ENCODE measurements around the gene CCDC196.

Gene CCDC196

DNA sequence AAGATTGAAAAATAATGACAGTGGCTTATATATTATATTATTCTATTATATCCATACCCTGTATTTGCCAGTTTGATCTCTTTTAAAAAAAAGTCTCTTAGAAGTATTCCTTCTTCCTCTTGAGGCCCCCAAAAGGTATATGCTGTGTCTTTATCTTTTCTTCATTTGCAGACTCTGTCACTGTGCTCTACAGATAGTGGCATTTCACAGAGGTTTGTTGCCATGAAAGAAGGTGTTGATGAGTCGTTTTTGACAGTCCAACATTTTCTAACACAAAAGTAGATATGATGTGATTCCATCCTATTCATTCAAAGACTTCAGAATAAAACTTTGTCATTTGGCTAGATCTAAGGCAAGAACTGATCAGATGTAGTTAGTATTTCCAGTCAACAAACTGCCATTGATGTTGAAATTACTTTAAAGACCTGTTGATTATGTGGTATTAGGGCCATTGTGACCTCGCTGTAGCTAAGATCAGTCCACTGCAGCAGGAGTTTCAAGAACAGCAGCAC is at the start of gene CCDC196:
Gene CCDC196 (plus strand): TSS at position 462 of the 512 bp plus-strand sequence. CDS start 132 bp downstream, outside the sequence.
- no peak for DNase-seq (ENCODE audit: low read depth in 1 of 2, low spot score in 1 of 2)

DNA sequence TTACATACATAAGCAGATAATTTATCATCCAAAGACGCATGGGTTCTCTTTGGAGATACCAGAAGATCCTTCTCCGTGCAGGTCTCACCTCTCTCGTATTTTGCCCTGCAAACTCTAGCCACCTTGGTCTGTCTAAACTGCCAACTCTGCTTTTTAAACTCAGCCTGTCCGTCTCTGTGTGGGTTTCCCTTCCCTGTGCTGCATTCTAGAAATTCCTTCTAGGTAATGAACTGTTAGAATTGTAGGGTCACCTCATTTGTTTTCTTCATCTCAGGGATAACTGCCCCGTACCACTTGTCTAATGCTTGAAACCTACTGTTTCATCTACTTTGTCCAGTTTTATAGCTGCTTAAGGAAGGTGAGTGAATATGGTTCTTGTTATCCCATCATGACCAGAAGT is 45.4 kb upstream of the CCDC196 start:
- no peak for DNase-seq (ENCODE audit: low read depth in 1 of 2, low spot score in 1 of 2)

DNA sequence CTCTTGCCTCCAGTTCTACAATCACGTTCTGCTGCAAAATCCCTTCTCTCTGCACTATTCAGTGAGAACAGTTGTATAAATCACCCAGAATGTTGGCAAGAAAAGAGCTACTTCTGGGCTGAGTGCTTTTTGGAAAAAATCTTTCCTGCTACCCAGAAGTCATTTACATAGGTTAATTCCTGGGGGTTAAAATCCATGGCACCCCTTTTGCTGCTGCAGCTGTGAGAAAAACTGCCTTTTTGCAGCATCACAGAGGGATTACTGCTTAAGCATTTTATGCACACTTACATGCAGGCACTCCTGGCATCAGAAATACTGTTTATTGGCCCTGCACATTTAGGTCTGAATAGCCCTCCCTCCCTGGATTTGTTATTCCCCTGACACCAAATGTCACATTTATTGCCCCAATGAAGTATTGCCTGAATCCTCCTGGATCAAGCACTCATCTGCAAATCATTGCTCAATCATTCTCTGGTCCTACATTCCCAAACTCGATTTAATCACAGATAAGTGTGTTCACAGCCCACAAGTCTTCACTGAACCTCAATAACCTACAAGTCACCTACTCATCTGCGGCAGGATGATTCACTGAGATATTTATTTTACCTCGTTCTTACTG is 43.1 kb upstream of the CCDC196 start:
- DNase-seq (ENCODE audit: low read depth in 1 of 2, low spot score in 1 of 2) = no peak

GRCh38 chr14:66443785-66444184 is 42.4 kb upstream of the CCDC196 start:
- DNase-seq (ENCODE audit: low read depth in 1 of 2, low spot score in 1 of 2) = no peak

- no peak for DNase-seq (ENCODE audit: low read depth in 1 of 2, low spot score in 1 of 2)
Observed at GRCh38 chr14:66444271-66444927, 41.8 kb upstream of the CCDC196 start.

DNA sequence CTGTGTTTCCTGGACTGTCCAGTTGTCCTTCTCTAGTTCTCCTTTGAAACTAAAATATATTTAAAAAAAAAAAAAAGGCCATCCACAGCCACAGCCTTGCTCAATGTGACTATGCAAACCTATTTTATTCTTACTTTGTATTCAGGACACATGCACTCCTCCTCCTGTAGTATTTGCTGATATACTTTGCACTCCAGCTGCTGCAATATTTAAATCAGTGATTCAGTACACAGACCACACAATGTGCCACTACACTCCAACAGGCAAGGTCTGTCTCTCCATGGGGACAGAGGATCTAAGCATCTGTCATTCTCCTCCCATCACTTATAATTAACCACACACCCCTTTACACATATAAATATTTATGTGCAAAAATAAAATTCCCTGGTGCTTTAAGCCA is 40.2 kb upstream of the CCDC196 start:
- no peak for DNase-seq (ENCODE audit: low read depth in 1 of 2, low spot score in 1 of 2)

- DNase-seq (ENCODE audit: low read depth in 1 of 2, low spot score in 1 of 2) = no peak
Observed at GRCh38 chr14:66453469-66453868, 32.7 kb upstream of the CCDC196 start.

DNA sequence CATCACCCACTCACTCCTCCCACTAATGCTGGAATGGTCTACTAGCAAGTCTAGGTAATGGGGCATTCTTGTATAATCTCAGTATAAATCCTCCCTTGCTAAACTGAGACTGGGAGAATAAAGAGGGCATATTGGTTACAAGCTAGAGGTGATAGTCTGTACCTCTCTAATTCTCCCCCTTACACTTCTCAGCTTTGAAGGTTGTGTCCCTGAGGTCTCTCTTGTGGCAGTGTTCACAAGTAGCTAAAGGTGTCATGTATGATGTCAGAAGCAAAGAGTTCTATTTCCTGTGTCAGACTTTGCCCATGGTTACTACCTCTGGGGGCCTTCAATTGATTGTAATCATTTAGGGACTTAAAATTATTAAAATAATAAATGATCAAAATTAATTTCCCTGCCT is 26.6 kb upstream of the CCDC196 start:
- DNase-seq (ENCODE audit: low read depth in 1 of 2, low spot score in 1 of 2) = no peak

DNA sequence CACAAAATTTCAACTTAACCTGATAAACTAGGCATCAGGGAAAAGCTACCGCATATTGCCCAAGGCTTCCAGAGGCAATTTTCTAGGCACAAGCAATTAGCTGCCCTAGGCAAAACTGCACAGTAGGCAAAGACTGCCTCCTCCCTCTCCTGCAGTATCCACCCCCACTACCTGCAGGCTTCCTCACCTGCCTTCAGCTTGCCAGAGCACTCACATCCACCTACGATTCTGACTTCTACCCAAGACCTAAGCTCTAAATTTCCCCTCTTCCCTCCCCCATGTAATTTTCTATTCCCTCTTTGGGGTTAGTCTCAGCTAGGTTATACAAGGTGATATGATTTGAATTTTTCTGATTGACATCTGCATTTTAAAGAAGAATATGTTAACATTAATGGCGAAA is 21.9 kb upstream of the CCDC196 start:
- no peak for DNase-seq (ENCODE audit: low read depth in 1 of 2, low spot score in 1 of 2)

- DNase-seq (ENCODE audit: low read depth in 1 of 2, low spot score in 1 of 2) = no peak
Observed at GRCh38 chr14:66468778-66469367, 17.3 kb upstream of the CCDC196 start.

DNA sequence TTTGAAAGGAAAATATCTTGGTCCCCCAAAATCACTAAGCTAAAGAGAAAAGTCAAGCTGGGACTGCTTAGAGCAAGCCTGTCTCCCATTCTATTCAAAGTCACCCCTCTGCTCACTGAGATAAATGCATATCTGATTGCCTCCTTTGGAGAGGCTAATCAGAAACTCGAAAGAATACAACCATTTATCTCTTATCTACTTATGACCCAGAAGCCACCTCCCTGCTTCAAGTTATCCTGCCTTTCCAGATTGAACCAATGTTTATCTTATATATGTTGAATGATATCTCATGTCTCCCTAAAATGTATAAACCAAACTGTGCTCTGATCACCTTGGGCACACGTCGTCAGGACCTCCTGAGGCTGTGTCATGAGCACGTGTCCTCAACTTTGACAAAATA is 14.6 kb upstream of the CCDC196 start:
- DNase-seq (ENCODE audit: low read depth in 1 of 2, low spot score in 1 of 2) = no peak

GRCh38 chr14:66472251-66472650 is 13.9 kb upstream of the CCDC196 start:
- no peak for DNase-seq (ENCODE audit: low read depth in 1 of 2, low spot score in 1 of 2)

DNA sequence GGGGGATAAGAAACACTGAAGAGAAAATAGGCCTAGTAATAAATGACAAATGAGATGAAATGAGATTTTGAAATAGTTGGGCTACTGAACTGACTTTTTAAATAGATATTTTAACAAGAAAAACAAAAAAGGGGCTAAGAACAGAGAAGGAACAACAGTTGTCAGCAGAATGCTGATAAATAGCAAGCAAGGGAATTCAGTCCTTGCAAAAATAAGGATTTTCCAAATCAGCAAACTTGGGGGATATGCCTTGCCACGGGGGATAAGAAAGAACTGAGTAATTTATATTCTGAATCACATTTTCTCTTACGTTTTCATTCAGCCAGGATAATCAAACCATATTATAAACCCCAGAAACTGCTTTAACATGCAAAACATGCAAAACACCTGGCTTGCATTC is 12.9 kb upstream of the CCDC196 start:
- DNase-seq (ENCODE audit: low read depth in 1 of 2, low spot score in 1 of 2) = no peak

DNA sequence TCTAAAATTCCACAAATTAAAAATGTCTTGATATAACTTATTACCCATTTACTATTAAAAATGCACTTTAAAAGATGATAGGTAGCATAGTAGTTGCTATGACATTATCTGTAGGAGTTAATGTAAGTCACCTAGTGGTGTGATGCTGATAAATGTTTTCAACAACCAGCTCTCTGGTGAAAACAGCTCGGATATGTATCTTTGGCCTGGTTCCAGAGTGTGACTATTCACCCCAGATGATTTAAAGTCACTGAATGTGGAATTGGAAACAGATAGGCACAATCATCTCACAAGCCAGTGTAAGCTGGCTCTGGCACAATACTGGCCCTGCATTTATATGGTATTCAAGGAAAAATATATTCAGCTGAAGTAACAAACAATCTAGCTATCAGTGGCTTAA is 9.2 kb upstream of the CCDC196 start:
- DNase-seq (ENCODE audit: low read depth in 1 of 2, low spot score in 1 of 2) = no peak

DNA sequence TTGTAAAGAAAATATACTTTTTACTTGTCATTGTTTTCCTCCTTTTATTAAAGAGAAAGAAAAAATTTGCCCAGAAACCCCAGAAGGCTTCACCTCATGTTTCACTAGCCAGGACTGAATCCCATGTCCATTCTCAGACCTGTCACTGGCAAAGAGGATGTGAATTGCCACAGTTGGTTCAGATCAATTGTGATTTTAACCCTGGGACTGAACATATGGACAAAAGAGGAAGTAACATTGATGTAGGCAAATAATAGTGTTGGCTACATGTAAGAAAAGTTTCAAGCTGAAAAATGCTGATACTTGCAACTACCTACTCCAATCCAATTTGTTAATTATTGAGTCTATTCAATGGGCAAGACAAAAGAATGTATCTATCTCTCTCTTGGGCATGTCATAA is 8.6 kb upstream of the CCDC196 start:
- DNase-seq (ENCODE audit: low read depth in 1 of 2, low spot score in 1 of 2) = no peak

DNA sequence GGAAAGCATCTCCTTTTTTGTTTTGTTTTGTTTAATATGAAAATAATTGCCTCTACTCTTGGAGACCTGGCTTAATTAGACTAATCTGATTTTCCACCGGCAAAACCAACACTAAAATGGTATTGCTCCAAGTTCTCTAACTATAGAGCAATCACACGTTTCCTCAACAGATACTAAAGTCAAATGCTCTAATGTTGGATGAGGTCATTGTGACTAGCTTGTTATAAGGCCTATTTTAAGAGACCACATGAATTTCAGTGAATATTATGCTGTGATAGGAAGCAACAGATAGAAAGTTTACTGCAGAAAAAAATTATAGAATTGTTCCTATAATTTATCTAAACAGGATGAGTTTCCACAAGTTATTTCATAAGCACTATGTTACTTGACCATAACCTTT is 3.3 kb upstream of the CCDC196 start:
- DNase-seq (ENCODE audit: low read depth in 1 of 2, low spot score in 1 of 2) = no peak

- DNase-seq (ENCODE audit: low read depth in 1 of 2, low spot score in 1 of 2) = no peak
Observed at GRCh38 chr14:66483322-66483721, 2.8 kb upstream of the CCDC196 start.

DNA sequence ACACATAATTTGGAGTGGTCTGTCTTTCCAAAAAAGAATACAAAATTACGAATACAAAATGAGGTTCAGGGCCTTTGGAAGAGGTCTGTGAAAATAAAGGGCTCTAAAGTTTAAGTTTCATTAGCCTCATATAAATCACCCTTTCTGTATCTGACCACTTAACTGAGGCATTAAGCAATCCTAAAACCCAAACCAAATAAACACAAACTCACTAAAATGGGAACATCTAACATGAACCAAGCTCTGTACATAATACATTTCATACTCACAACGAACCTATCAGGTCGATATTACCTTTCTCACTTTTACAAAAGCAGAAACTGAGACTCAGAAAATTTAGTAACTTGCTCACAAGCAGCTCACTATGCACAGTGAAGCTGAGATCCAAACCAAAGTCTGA is 1.1 kb upstream of the CCDC196 start:
- DNase-seq (ENCODE audit: low read depth in 1 of 2, low spot score in 1 of 2) = no peak

GRCh38 chr14:66487164-66487563 is 993 bp downstream of the CCDC196 start:
- no peak for DNase-seq (ENCODE audit: low read depth in 1 of 2, low spot score in 1 of 2)

GRCh38 chr14:66490143-66491111 is 4.3 kb downstream of the CCDC196 start:
- no peak for DNase-seq (ENCODE audit: low read depth in 1 of 2, low spot score in 1 of 2)

DNA sequence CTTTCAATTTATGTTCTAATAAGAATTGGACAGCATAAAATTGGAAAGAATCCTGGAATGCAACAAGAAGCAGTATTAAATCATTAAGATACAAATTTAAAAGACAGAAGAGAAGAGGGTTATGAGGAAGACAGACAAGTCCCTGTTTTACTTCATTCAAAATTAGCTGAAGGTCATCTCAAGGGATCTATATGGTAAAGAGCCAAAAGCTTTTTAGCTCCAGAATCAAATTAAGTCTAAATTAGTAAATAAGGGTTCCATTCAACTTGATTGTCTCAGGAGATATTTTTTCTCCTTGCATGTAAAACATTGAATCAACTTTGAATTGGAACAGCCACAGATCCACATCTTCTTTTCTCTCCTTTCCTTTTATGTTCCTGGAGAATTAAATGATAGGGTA is 7.6 kb downstream of the CCDC196 start:
- no peak for DNase-seq (ENCODE audit: low read depth in 1 of 2, low spot score in 1 of 2)
